Hippocampal formation (tissue), 2 donors: ENCODE results near the gene GLB1L.
A peak's percentile ranks its signal among the peaks of the same experiment; 100 is the strongest.

Source experiments
- DNase-seq, 2 donors: peaks; one replicate each; lab custom pipeline; 2025; lab: John Stamatoyannopoulos, UW

Gene GLB1L

GRCh38 chr2:219223831-219224610, 21.2 kb downstream of the GLB1L start:
- DNase-seq, result no peak

GRCh38 chr2:219221957-219222518, 23.2 kb downstream of the GLB1L start:
- DNase-seq, result no peak

GRCh38 chr2:219220652-219221402, 24.4 kb downstream of the GLB1L start:
- no peak for DNase-seq

GRCh38 chr2:219219784-219220532, 25.3 kb downstream of the GLB1L start:
- DNase-seq, result no peak

- peak; percentile 93 to 96 for DNase-seq
Observed at GRCh38 chr2:219218732-219219701, 26.2 kb downstream of the GLB1L start, which contains the start of gene ABCB6. Gene ABCB6 (minus strand): TSS chr2:219218958. CDS start chr2:219218673, 285 bp downstream.

- DNase-seq, result peak in 1 of 2 donors; percentile 69
Observed at GRCh38 chr2:219218217-219218731, 27.0 kb downstream of the GLB1L start.

- DNase-seq, result no peak
Observed at GRCh38 chr2:219216535-219216915, 28.7 kb downstream of the GLB1L start.

GRCh38 chr2:219215871-219216534, 29.2 kb downstream of the GLB1L start:
- DNase-seq, result no peak

GRCh38 chr2:219214786-219215185, 30.5 kb downstream of the GLB1L start:
- DNase-seq, result no peak

- DNase-seq, result no peak
Observed at GRCh38 chr2:219214141-219214540, 31.1 kb downstream of the GLB1L start.

- DNase-seq, result no peak
Observed at GRCh38 chr2:219213486-219214071, 31.7 kb downstream of the GLB1L start.

GRCh38 chr2:219213026-219213415, 32.2 kb downstream of the GLB1L start:
- no peak for DNase-seq

GRCh38 chr2:219210886-219211362, 34.3 kb downstream of the GLB1L start:
- DNase-seq, result no peak

GRCh38 chr2:219210196-219210885, 34.9 kb downstream of the GLB1L start:
- no peak for DNase-seq

GRCh38 chr2:219209236-219210195, 35.7 kb downstream of the GLB1L start:
- no peak for DNase-seq

- no peak for DNase-seq
Observed at GRCh38 chr2:219207884-219208740, 37.1 kb downstream of the GLB1L start.
